ENCODE results near the gene SERPINB3.

SERPINB3 gene

GRCh38 chr18:63617049-63617914 is 44.4 kb downstream of the SERPINB3 start:
- peaks cover 7% of the 10 kb centered on the region for H3K4me1 ChIP-seq (ENCODE audit: control insufficient read depth, insufficient read depth, low read length)
- no peaks in the 10 kb centered on the region for H3K36me3 ChIP-seq (ENCODE audit: control insufficient read depth, insufficient read depth, low read length)
- H3K9ac ChIP-seq (ENCODE audit: low read length) = no peak overlapping the region
- H3K27me3 ChIP-seq (ENCODE audit: control insufficient read depth, insufficient read depth, low read length) = no peaks in the 10 kb centered on the region
- peaks cover 6% of the 10 kb centered on the region; the same call in 1 of the 2 replicates for H3K9me3 ChIP-seq (ENCODE audit: control insufficient read depth, insufficient read depth, low read depth, low read length)
- no peak overlapping the region for H3K4me3 ChIP-seq (ENCODE audit: low read depth, low read length)
- no peak overlapping the region for H3K27ac ChIP-seq (ENCODE audit: low read depth, low read length)

- Histone ChIP-seq H3K27me3 (ENCODE audit: control insufficient read depth, insufficient read depth, low read length) (no peaks in the 10 kb centered on the region), H3K36me3 (ENCODE audit: control insufficient read depth, insufficient read depth, low read length) (no peaks in the 10 kb centered on the region), H3K4me1 (ENCODE audit: control insufficient read depth, insufficient read depth, low read length) (peaks cover 7% of the 10 kb centered on the region), H3K4me3 (ENCODE audit: low read depth, low read length) (no peak overlapping the region), H3K27ac (ENCODE audit: low read depth, low read length) (no peak overlapping the region), H3K9me3 (ENCODE audit: control insufficient read depth, insufficient read depth, low read depth, low read length) (no peaks in the 10 kb centered on the region), H3K9ac (ENCODE audit: low read length) (no peak overlapping the region)
Observed at GRCh38 chr18:63613420-63613819, 48.3 kb downstream of the SERPINB3 start.

- no peaks in the 10 kb centered on the region for H3K36me3 ChIP-seq (ENCODE audit: control insufficient read depth, insufficient read depth, low read length)
- H3K27me3 ChIP-seq (ENCODE audit: control insufficient read depth, insufficient read depth, low read length) = no peaks in the 10 kb centered on the region
- H3K9me3 ChIP-seq (ENCODE audit: control insufficient read depth, insufficient read depth, low read depth, low read length) = no peaks in the 10 kb centered on the region
- H3K4me3 ChIP-seq (ENCODE audit: low read depth, low read length) = no peak overlapping the region
- no peak overlapping the region for H3K9ac ChIP-seq (ENCODE audit: low read length)
- H3K4me1 ChIP-seq (ENCODE audit: control insufficient read depth, insufficient read depth, low read length) = no peaks in the 10 kb centered on the region
- no peak overlapping the region for H3K27ac ChIP-seq (ENCODE audit: low read depth, low read length)
Observed at GRCh38 chr18:63606526-63606925, 55.2 kb downstream of the SERPINB3 start.
